ENCODE data around the gene MCRIP1.
"Not testable (repeated sequence)": the region's sequence is repeated elsewhere in the genome, so short reads cannot be mapped to it uniquely, and the experiment has no call there.

MCRIP1 gene

GRCh38 chr17:81840059-81840458, 7.0 kb upstream of the MCRIP1 start:
- not testable (repeated sequence) for H4K5ac ChIP-seq (ENCODE audit: low read length); H3K79me2 ChIP-seq (ENCODE audit: control insufficient read depth, insufficient read depth, low read length); H3K23ac ChIP-seq (ENCODE audit: low read length); DNase-seq; H3K4me2 ChIP-seq (ENCODE audit: low read length); H3K27me3 ChIP-seq (ENCODE audit: insufficient read depth, low read length, poor library complexity); H3K4me1 ChIP-seq (ENCODE audit: control insufficient read depth, low read depth, low read length); H3K9ac ChIP-seq (ENCODE audit: low read length); H4K8ac ChIP-seq (ENCODE audit: low read depth, low read length); H2BK5ac ChIP-seq (ENCODE audit: low read length); H3K79me1 ChIP-seq (ENCODE audit: low read length); H3K4ac ChIP-seq (ENCODE audit: low read depth, low read length); H2BK15ac ChIP-seq (replicated peaks; ENCODE audit: low read depth); H3K27ac ChIP-seq (ENCODE audit: low read depth, low read length); H3K36me3 ChIP-seq (ENCODE audit: control insufficient read depth, insufficient read depth, low read length); H3K56ac ChIP-seq (ENCODE audit: low read length); H3K4me3 ChIP-seq (ENCODE audit: low read length); H3K18ac ChIP-seq (ENCODE audit: low read length); H2BK120ac ChIP-seq (ENCODE audit: low read depth, low read length); H2AK5ac ChIP-seq (ENCODE audit: low read length)
- no CpG with 5 or more reads among the region's 5 CpGs for WGBS (ENCODE audit: extremely low coverage, insufficient coverage, low lambda C conversion rate)

- Histone ChIP-seq H3K18ac (ENCODE audit: low read length) (no peak overlapping the region), H4K5ac (ENCODE audit: low read length) (no peak overlapping the region), H3K4me2 (ENCODE audit: low read length) (no peak overlapping the region), H2BK120ac (ENCODE audit: low read depth, low read length) (no peak overlapping the region), H3K4me1 (ENCODE audit: control insufficient read depth, low read depth, low read length) (no peaks in the 10 kb centered on the region), H3K4me3 (ENCODE audit: low read length) (no peak overlapping the region), H3K79me1 (ENCODE audit: low read length) (peaks cover 1% of the 10 kb centered on the region), H2BK5ac (ENCODE audit: low read length) (no peak overlapping the region), H3K27ac (ENCODE audit: low read depth, low read length) (no peak overlapping the region), H3K79me2 (ENCODE audit: control insufficient read depth, insufficient read depth, low read length) (no peaks in the 10 kb centered on the region), H3K56ac (ENCODE audit: low read length) (no peak overlapping the region), H2AK5ac (ENCODE audit: low read length) (no peak overlapping the region), H3K23ac (ENCODE audit: low read length) (no peak overlapping the region), H3K27me3 (ENCODE audit: insufficient read depth, low read length, poor library complexity) (no peaks in the 10 kb centered on the region), H3K36me3 (ENCODE audit: control insufficient read depth, insufficient read depth, low read length) (peaks cover 3% of the 10 kb centered on the region), H4K8ac (ENCODE audit: low read depth, low read length) (no peak overlapping the region), H3K9ac (ENCODE audit: low read length) (no peak overlapping the region), H3K4ac (ENCODE audit: low read depth, low read length) (no peak overlapping the region), H2BK15ac (replicated peaks; ENCODE audit: low read depth) (no peak overlapping the region)
- no peak for DNase-seq
- no CpG with 5 or more reads among the region's 15 CpGs for WGBS (ENCODE audit: extremely low coverage, insufficient coverage, low lambda C conversion rate)
Measured at GRCh38 chr17:81839301-81839700, 6.2 kb upstream of the MCRIP1 start.

- Histone ChIP-seq H3K27ac (ENCODE audit: low read depth, low read length) (no peak overlapping the region), H2BK120ac (ENCODE audit: low read depth, low read length) (no peak overlapping the region), H2AK5ac (ENCODE audit: low read length) (no peak overlapping the region), H3K36me3 (ENCODE audit: control insufficient read depth, insufficient read depth, low read length) (peaks cover 3% of the 10 kb centered on the region), H3K9ac (ENCODE audit: low read length) (no peak overlapping the region), H4K5ac (ENCODE audit: low read length) (no peak overlapping the region), H4K8ac (ENCODE audit: low read depth, low read length) (no peak overlapping the region), H3K23ac (ENCODE audit: low read length) (no peak overlapping the region), H3K79me1 (ENCODE audit: low read length) (peaks cover 1% of the 10 kb centered on the region), H3K4me2 (ENCODE audit: low read length) (no peak overlapping the region), H2BK15ac (replicated peaks; ENCODE audit: low read depth) (no peak overlapping the region), H3K18ac (ENCODE audit: low read length) (no peak overlapping the region), H3K4ac (ENCODE audit: low read depth, low read length) (no peak overlapping the region), H2BK5ac (ENCODE audit: low read length) (no peak overlapping the region), H3K4me1 (ENCODE audit: control insufficient read depth, low read depth, low read length) (no peaks in the 10 kb centered on the region), H3K27me3 (ENCODE audit: insufficient read depth, low read length, poor library complexity) (no peaks in the 10 kb centered on the region), H3K4me3 (ENCODE audit: low read length) (no peak overlapping the region), H3K56ac (ENCODE audit: low read length) (no peak overlapping the region), H3K79me2 (ENCODE audit: control insufficient read depth, insufficient read depth, low read length) (no peaks in the 10 kb centered on the region)
- no peak for DNase-seq
- no CpG with 5 or more reads among the region's 17 CpGs for WGBS (ENCODE audit: extremely low coverage, insufficient coverage, low lambda C conversion rate)
Measured at GRCh38 chr17:81838753-81839255, 5.7 kb upstream of the MCRIP1 start.

- Histone ChIP-seq H3K79me1 (ENCODE audit: low read length) (peaks cover 3% of the 10 kb centered on the region), H2BK120ac (ENCODE audit: low read depth, low read length) (no peak overlapping the region), H4K5ac (ENCODE audit: low read length) (no peak overlapping the region), H3K23ac (ENCODE audit: low read length) (no peak overlapping the region), H3K36me3 (ENCODE audit: control insufficient read depth, insufficient read depth, low read length) (no peaks in the 10 kb centered on the region), H3K4ac (ENCODE audit: low read depth, low read length) (no peak overlapping the region), H2BK5ac (ENCODE audit: low read length) (no peak overlapping the region), H3K4me2 (ENCODE audit: low read length) (no peak overlapping the region), H3K27ac (ENCODE audit: low read depth, low read length) (no peak overlapping the region), H3K79me2 (ENCODE audit: control insufficient read depth, insufficient read depth, low read length) (no peaks in the 10 kb centered on the region), H3K4me1 (ENCODE audit: control insufficient read depth, low read depth, low read length) (no peaks in the 10 kb centered on the region), H4K8ac (ENCODE audit: low read depth, low read length) (no peak overlapping the region), H3K9ac (ENCODE audit: low read length) (no peak overlapping the region), H2BK15ac (replicated peaks; ENCODE audit: low read depth) (no peak overlapping the region), H2AK5ac (ENCODE audit: low read length) (no peak overlapping the region), H3K4me3 (ENCODE audit: low read length) (no peak overlapping the region), H3K18ac (ENCODE audit: low read length) (no peak overlapping the region), H3K56ac (ENCODE audit: low read length) (no peak overlapping the region), H3K27me3 (ENCODE audit: insufficient read depth, low read length, poor library complexity) (no peaks in the 10 kb centered on the region)
- no CpG with 5 or more reads among the region's 9 CpGs for WGBS (ENCODE audit: extremely low coverage, insufficient coverage, low lambda C conversion rate)
- DNase-seq, result no peak
Measured at GRCh38 chr17:81837641-81838040, 4.5 kb upstream of the MCRIP1 start.

GRCh38 chr17:81834831-81835267, 1.8 kb upstream of the MCRIP1 start, which contains the start of gene PPP1R27:
PPP1R27 (minus strand) TSS chr17:81835050; CDS start chr17:81834953, 97 bp downstream.
- Histone ChIP-seq H3K4me1 (ENCODE audit: control insufficient read depth, low read depth, low read length) (peaks cover 4% of the 10 kb centered on the region), H2BK15ac (replicated peaks; ENCODE audit: low read depth) (no peak within 1 kb of the TSS), H4K8ac (ENCODE audit: low read depth, low read length) (no peak within 1 kb of the TSS), H3K18ac (ENCODE audit: low read length) (peak within 1 kb of the TSS; percentile 83), H3K27me3 (ENCODE audit: insufficient read depth, low read length, poor library complexity) (no peaks in the 10 kb centered on the region), H4K5ac (ENCODE audit: low read length) (no peak within 1 kb of the TSS), H3K4me2 (ENCODE audit: low read length) (peak within 1 kb of the TSS; percentile 58), H3K27ac (ENCODE audit: low read depth, low read length) (no peak within 1 kb of the TSS), H2AK5ac (ENCODE audit: low read length) (no peak within 1 kb of the TSS), H3K79me1 (ENCODE audit: low read length) (peaks cover 11% of the 10 kb centered on the region), H3K9ac (ENCODE audit: low read length) (peak within 1 kb of the TSS; percentile 90), H3K4me3 (ENCODE audit: low read length) (peak within 1 kb of the TSS; percentile 90), H3K4ac (ENCODE audit: low read depth, low read length) (peak within 1 kb of the TSS; percentile 96), H2BK5ac (ENCODE audit: low read length) (no peak within 1 kb of the TSS), H3K79me2 (ENCODE audit: control insufficient read depth, insufficient read depth, low read length) (peaks cover 4% of the 10 kb centered on the region), H2BK120ac (ENCODE audit: low read depth, low read length) (no peak within 1 kb of the TSS), H3K23ac (ENCODE audit: low read length) (peak within 1 kb of the TSS; percentile 80), H3K56ac (ENCODE audit: low read length) (peak within 1 kb of the TSS; percentile 95), H3K36me3 (ENCODE audit: control insufficient read depth, insufficient read depth, low read length) (no peaks in the 10 kb centered on the region)
- no CpG with 5 or more reads among the region's 26 CpGs for WGBS (ENCODE audit: extremely low coverage, insufficient coverage, low lambda C conversion rate)
- DNase-seq, result no peak

Measured in mesendoderm (in vitro differentiated cells).